Lung (tissue), 12 donors: ENCODE measurements around the gene C10orf105. TPM values are rescaled to one million over a fixed set of nuclear protein-coding genes. Genes with fewer than 3 reads are reported as not detected.

Experiments used
- ATAC-seq: fragments of 200-7000 bp; cut with Tn5 transposase; one replicate; pipeline ENCODE4 v1.9.1; 2020; ENCODE audit warnings: moderate number of reproducible peaks; ENCODE audit not compliant: insufficient read depth, low FRiP score
- DNase-seq, 3 donors: peaks; one replicate each; pipeline ENCODE4 v3.0.0-alpha.2; 2013 to 2017
- H3K27ac ChIP-seq, 2 donors: one replicate each; pipeline ENCODE4 v1.5.1; 2013; ENCODE audit warnings: mild to moderate bottlenecking in 2 of 2, moderate library complexity in 2 of 2, control low read depth in 1 of 2, inconsistent platforms in 1 of 2, low read depth in 1 of 2, low read length in 1 of 2
- H3K27me3 ChIP-seq, 3 donors: one replicate each; pipeline ENCODE4 v1.5.1; 2013; ENCODE audit warnings: low read length in 2 of 3; ENCODE audit not compliant: control insufficient read depth in 3 of 3, insufficient read depth in 3 of 3
- H3K36me3 ChIP-seq, 4 donors: one replicate each; pipeline ENCODE4 v1.5.1; 2013; ENCODE audit warnings: low read length in 4 of 4, mild to moderate bottlenecking in 1 of 4, moderate library complexity in 1 of 4; ENCODE audit not compliant: control insufficient read depth in 4 of 4, insufficient read depth in 4 of 4
- H3K4me1 ChIP-seq, 5 donors: one replicate each; pipeline ENCODE4 v1.5.1; 2013; ENCODE audit warnings: low read length in 5 of 5, mild to moderate bottlenecking in 2 of 5, moderate library complexity in 1 of 5; ENCODE audit not compliant: control insufficient read depth in 5 of 5, insufficient read depth in 5 of 5
- H3K4me3 ChIP-seq: one replicate; pipeline ENCODE4 v1.5.1; 2013; ENCODE audit warnings: mild to moderate bottlenecking, control low read depth, moderate library complexity
- H3K9ac ChIP-seq, 2 donors: one replicate each; pipeline ENCODE4 v1.5.1; 2013; ENCODE audit warnings: low read length in 2 of 2, control low read depth in 1 of 2; ENCODE audit not compliant: insufficient read depth in 1 of 2
- H3K9me3 ChIP-seq, 4 donors: one replicate each; pipeline ENCODE4 v1.5.1; 2013; ENCODE audit warnings: low read length in 3 of 4, mild to moderate bottlenecking in 1 of 4, moderate library complexity in 1 of 4; ENCODE audit not compliant: control insufficient read depth in 4 of 4, insufficient read depth in 3 of 4
- WGBS, 2 donors: extraction: QIAGEN DNeasy Blood & Tissue Kit; methylation state at CpG; one replicate each; pipeline ENCODE4 v1.1.7; 2013; 5-methylcytosine and 5-hydroxymethylcytosine counted together
- polyA plus RNA-seq, 2 donors: library from polyadenylated mRNA; stranded (reverse); fragments of 200-250 nt; gene quantifications; one replicate each; pipeline ENCODE4 v1.2.1, GENCODE V29; 2013
- total RNA-seq, 2 donors: library from RNA; depleted of rRNA in 1 of 2; stranded (reverse); fragments of >200 nt in 1 of 2; gene quantifications; one replicate each; pipeline ENCODE4 v1.2.1, GENCODE V29; 2014 to 2021
- TF ChIP-seq, protein P1 (sequence below): IDR thresholded peaks from 2 replicates; pipeline ENCODE4 v1.5.1; 2012; ENCODE audit warnings: mild to moderate bottlenecking; ENCODE audit errors: control extremely low read depth, extremely low read depth
- donor health status: control.
- donor health status: control.
- donor health status: Bipolar disorder and iron deficiency.
- donor health status: healthy.
- donor health status: DM: yes; HTN: yes; CAD: no.

Gene C10orf105
- total and polyA plus RNA-seq, 4 donors = 0.14 to 0.58 (median 0.27) TPM

DNA sequence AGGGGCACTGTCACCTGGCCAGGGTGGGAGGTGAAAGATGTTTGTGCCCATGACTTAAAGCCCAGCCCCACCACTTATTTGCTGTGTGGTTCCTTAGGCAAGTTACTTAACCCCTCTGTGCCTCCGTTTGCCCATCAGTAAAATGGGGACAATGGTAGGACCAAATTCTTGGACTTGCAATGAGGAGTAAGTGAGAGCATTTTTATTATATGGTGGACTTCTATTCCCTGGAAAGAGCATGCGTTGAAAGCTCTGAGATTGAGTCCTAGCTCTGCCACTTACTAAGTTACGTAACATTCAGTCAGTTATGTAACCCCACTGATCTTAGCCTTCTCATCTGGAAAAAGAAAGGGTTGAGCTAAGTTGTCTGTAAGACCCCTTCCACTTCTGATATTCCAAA lies 35.0 kb upstream of the C10orf105 start:
- H3K4me1 ChIP-seq = peaks cover 4 to 43% (median 15%) of the 10 kb centered on the region in 5 donors
- peak overlapping the region in 1 of 2 donors; percentile 83 for H3K27ac ChIP-seq
- peak in 2 of 3 donors; percentile 25 to 53 for DNase-seq
- H3K4me3 ChIP-seq = no peak overlapping the region
- H3K27me3 ChIP-seq = no peaks in the 10 kb centered on the region
- WGBS, 2 donors = 45 to 60% methylated on average over 3 of the region's 3 CpGs
- H3K9me3 ChIP-seq = no peaks in the 10 kb centered on the region
- H3K9ac ChIP-seq = no peak overlapping the region
- no peak for ATAC-seq
- peaks cover 0 to 44% (median 0%) of the 10 kb centered on the region in 4 donors for H3K36me3 ChIP-seq
- TF ChIP-seq, protein P1, sequence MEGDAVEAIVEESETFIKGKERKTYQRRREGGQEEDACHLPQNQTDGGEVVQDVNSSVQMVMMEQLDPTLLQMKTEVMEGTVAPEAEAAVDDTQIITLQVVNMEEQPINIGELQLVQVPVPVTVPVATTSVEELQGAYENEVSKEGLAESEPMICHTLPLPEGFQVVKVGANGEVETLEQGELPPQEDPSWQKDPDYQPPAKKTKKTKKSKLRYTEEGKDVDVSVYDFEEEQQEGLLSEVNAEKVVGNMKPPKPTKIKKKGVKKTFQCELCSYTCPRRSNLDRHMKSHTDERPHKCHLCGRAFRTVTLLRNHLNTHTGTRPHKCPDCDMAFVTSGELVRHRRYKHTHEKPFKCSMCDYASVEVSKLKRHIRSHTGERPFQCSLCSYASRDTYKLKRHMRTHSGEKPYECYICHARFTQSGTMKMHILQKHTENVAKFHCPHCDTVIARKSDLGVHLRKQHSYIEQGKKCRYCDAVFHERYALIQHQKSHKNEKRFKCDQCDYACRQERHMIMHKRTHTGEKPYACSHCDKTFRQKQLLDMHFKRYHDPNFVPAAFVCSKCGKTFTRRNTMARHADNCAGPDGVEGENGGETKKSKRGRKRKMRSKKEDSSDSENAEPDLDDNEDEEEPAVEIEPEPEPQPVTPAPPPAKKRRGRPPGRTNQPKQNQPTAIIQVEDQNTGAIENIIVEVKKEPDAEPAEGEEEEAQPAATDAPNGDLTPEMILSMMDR = no peak

DNA sequence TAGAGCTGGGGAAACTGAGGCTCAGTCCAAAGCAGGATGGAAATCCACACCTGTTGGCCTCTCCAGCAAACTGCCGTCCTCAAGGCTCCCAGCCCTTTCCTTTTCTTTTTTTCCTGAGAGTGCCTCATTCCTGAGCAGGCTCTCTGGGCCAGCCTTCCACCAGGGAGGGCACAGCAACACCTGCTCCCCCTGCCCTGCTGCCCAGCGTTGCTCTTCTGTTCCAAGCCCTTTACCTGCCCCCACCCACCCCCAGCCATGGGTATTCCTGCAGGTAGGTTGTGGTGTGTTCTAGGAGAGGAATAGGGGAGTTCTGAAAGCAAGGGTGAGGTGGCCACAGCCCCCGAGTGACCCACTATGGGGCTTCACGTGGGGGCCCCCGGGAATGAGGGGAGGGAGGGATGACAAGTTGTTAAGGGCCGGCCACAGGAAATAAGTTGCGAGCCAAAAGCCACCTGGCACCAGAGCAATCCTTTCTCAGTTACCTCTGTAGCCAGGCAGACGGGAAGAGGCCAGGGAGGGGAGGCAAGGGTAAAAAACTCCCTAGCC lies 34.5 kb upstream of the C10orf105 start:
- WGBS, 2 donors = 19 to 45% methylated on average over 8 of the region's 8 CpGs
- TF ChIP-seq, protein P1 = no peak

DNA sequence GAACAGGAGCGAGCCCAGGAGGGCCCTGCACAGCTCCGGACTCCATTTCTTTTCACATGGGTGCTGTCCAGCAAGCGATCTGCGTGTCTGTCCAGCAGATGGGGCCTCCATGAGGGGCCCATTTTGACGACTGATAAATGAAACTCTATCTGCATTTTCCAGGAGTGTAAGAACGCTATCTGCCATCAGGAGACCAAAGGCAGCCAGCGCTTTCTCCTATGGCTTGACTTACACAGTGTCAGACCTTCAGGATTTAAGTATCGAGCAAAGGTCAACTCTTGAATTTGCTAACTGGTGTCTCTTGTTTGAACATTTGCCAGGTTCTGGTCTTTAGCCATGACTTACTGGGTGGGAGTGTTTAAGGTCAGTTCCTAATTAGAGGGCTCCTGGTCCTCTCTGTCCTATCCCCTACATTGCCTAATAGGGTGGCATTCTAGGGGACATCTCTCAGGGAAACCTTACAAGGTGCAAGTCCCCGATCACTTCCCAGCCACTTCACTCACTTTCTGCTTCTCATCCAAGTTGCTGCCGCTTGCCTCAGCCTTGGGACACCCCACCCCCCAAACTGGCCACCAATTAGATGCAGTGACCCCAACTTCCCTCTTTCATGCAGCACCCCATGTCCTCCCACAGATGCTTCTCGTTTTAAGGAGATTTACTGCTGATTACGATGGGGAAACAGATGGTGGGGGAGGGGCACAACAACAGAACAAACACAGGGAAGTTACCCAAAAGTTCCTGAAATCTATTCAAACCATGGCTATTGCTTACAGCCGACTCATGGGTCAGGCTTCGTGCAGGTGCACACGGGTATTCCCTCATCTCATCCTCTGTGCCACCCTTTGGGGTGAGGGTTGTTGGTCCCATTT lies 33.7 kb upstream of the C10orf105 start:
- Histone ChIP-seq H3K4me3 (no peak overlapping the region), H3K27ac (peak overlapping the region in 1 of 2 donors; percentile 83), H3K4me1 (peaks cover 8 to 55% (median 21%) of the 10 kb centered on the region in 5 donors), H3K9me3 (no peaks in the 10 kb centered on the region), H3K27me3 (no peaks in the 10 kb centered on the region), H3K9ac (no peak overlapping the region), H3K36me3 (peaks cover 0 to 43% (median 0%) of the 10 kb centered on the region in 4 donors)
- 51 to 71% methylated on average over 15 of the region's 15 CpGs for WGBS, 2 donors
- DNase-seq (peak in 1 of 3 donors; percentile 37), ATAC-seq (peak; percentile 21)
- TF ChIP-seq, protein P1 = no peak

More for the DNA sequence above, 34.5 kb upstream of the C10orf105 start:
- Histone ChIP-seq H3K4me3 (no peak overlapping the region), H3K9me3 (no peaks in the 10 kb centered on the region), H3K36me3 (peaks cover 0 to 44% (median 0%) of the 10 kb centered on the region in 4 donors), H3K27me3 (no peaks in the 10 kb centered on the region), H3K27ac (peak overlapping the region in 1 of 2 donors; percentile 83), H3K4me1 (peaks cover 8 to 48% (median 17%) of the 10 kb centered on the region in 5 donors), H3K9ac (no peak overlapping the region)
- no peak for ATAC-seq
- DNase-seq = no peak
